Endothelial cell of umbilical vein (primary cell): ENCODE measurements around the gene ACER1.

Source experiments
- EZH2 ChIP-seq: IDR thresholded peaks from 2 replicates; pipeline ENCODE4 v1.6.1; 2012; ENCODE audit warnings: borderline replicate concordance, low read depth, mild to moderate bottlenecking, moderate library complexity, low read length, inconsistent platforms; ENCODE audit not compliant: severe bottlenecking
- TF ChIP-seq, protein P1 (sequence below), 2 donors: IDR thresholded peaks; 1 replicate in 1 of 2; 2 replicates in 1 of 2; pipeline ENCODE4 v1.5.1; 2011; ENCODE audit warnings: low read length in 2 of 2, mild to moderate bottlenecking in 2 of 2, moderate library complexity in 2 of 2, control low read depth in 1 of 2, inconsistent platforms in 1 of 2, low read depth in 1 of 2; ENCODE audit not compliant: insufficient read depth in 1 of 2; ENCODE audit errors: extremely low read depth in 1 of 2
- TF ChIP-seq, protein P2 (sequence below): IDR thresholded peaks from 2 replicates; pipeline ENCODE4 v1.6.1; 2011; ENCODE audit not compliant: insufficient read depth, insufficient read length

- TF ChIP-seq, protein P1, sequence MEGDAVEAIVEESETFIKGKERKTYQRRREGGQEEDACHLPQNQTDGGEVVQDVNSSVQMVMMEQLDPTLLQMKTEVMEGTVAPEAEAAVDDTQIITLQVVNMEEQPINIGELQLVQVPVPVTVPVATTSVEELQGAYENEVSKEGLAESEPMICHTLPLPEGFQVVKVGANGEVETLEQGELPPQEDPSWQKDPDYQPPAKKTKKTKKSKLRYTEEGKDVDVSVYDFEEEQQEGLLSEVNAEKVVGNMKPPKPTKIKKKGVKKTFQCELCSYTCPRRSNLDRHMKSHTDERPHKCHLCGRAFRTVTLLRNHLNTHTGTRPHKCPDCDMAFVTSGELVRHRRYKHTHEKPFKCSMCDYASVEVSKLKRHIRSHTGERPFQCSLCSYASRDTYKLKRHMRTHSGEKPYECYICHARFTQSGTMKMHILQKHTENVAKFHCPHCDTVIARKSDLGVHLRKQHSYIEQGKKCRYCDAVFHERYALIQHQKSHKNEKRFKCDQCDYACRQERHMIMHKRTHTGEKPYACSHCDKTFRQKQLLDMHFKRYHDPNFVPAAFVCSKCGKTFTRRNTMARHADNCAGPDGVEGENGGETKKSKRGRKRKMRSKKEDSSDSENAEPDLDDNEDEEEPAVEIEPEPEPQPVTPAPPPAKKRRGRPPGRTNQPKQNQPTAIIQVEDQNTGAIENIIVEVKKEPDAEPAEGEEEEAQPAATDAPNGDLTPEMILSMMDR (IDR thresholded peaks at IDR 0.05; ENCODE audit: extremely low read depth in 1 of 2, insufficient read depth in 1 of 2, low read depth in 1 of 2, low read length in 2 of 2), result no peak
- TF ChIP-seq, protein P2, sequence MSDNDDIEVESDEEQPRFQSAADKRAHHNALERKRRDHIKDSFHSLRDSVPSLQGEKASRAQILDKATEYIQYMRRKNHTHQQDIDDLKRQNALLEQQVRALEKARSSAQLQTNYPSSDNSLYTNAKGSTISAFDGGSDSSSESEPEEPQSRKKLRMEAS, result no peak
- no peak for TF ChIP-seq EZH2
Measured at GRCh38 chr19:6259312-6259861, 74.0 kb downstream of the ACER1 start.
